Dedifferentiated amniotic fluid mesenchymal stem cell (primary cell): ENCODE data around the gene EMSY.
"Not testable (repeated sequence)": the region's sequence is repeated elsewhere in the genome, so short reads cannot be mapped to it uniquely, and the experiment has no call there.

ENCODE experiments used
- DNase-seq: peaks from one replicate; pipeline ENCODE4 v3.0.0-alpha.2; 2016; ENCODE audit errors: extremely low spot score

The EMSY gene

GRCh38 chr11:76595091-76595490, 150.3 kb downstream of the EMSY start:
- DNase-seq: not testable (repeated sequence)

DNA sequence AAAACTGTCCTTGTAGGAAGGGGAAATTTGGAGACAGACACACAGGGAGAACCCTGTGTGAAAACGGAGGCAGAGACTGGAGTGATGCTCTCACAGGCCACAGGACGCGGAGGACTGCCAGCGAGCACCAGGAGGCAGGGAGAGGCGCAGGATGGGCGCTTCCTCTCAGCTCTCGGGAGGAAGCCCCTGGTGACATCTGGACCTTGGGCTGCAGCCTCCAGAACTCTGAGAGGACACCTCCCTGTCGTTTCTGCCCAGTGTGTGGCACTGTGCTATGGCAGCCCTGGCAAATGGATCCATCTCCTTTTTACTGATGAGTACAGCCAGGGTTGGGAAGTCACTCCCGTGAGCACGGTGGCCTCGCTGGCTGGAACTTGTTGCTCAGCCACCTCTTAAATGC, 151.8 kb downstream of the EMSY start:
- no peak for DNase-seq

GRCh38 chr11:76597533-76598425, 153.0 kb downstream of the EMSY start:
- DNase-seq: no peak

- DNase-seq: no peak
These were observed 153.6 kb downstream of the EMSY start for GRCh38 chr11:76598426-76598839.

- no peak for DNase-seq
These were observed 154.5 kb downstream of the EMSY start for GRCh38 chr11:76599041-76600013.

GRCh38 chr11:76600124-76600655, 155.4 kb downstream of the EMSY start:
- no peak for DNase-seq

GRCh38 chr11:76601272-76601671, 156.5 kb downstream of the EMSY start:
- DNase-seq: no peak

DNA sequence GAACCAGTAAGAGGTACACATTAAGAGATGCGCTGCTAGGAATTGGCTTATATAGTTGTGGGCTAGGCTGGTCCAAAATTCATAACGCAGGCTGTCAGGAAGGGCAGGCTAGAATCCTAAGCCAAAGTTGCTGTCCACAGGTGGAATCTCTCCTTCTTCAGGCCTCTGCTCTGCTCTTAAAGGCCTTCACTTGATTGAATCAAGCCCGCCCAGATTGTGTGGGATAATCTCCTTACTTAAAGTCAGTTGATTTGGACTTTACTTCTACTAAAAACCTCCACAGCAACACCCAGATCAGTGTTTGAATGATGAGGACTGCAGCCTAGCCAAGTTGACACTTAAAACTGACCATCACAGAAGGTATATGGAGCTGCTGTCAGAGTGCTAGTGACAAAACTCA, 156.9 kb downstream of the EMSY start:
- no peak for DNase-seq

- no peak for DNase-seq
These were observed 157.6 kb downstream of the EMSY start for GRCh38 chr11:76602431-76602861.
